Measurements from ENCODE around the gene F10. TPM values are rescaled to one million over a fixed set of nuclear protein-coding genes. Genes with fewer than 3 reads are reported as not detected.
A peak's percentile ranks its signal among the peaks of the same experiment; 100 is the strongest.
"Not testable (repeated sequence)": the region's sequence is repeated elsewhere in the genome, so short reads cannot be mapped to it uniquely, and the experiment has no call there.

F10 gene
- total RNA-seq, 1 experiment from 2014 or later: 0.18 TPM

DNA sequence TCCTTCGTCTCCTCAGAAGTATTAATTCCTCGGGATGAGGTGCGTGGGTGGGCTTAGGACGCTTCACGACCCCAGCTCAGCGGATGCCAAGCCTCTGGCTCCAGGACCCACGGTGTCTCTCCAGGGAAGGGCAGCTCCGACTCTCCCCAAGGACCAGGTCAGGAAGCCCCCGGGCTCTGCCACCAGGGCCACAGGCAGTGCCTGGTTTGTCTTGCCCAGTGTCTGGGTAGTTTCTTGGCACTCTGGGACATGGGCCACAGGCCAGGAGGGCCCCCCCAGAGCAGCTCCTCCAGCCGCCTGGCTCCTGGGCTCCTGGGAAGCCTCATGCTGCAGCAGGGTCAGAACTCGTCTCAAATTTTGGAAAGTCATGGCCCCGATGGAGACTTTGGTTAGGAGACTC lies 38.4 kb downstream of the F10 start:
- no peak for DNase-seq (ENCODE audit: low read depth, low spot score)
- H3K27ac ChIP-seq (ENCODE audit: low read length): no peak overlapping the region
- in situ Hi-C loops (cut with HindIII; ENCODE audit: low pct_unique_long_range_greater_than_20kb, low sequenced_read_pairs) (no loop called here), intact Hi-C loops (cut with micrococcal nuclease; ENCODE audit: unreplicated experiment) (no loop called here)
- H3K27me3 ChIP-seq (ENCODE audit: control insufficient read depth, insufficient read depth, low read length): no peaks in the 10 kb centered on the region
- no peaks in the 10 kb centered on the region for H3K36me3 ChIP-seq (ENCODE audit: control insufficient read depth, insufficient read depth, low read length)
- H3K4me1 ChIP-seq (ENCODE audit: control insufficient read depth, insufficient read depth, low read length): no peaks in the 10 kb centered on the region; the same call in 1 of the 2 replicates
- TF ChIP-seq CTCF (IDR thresholded peaks at IDR 0.05): no peak
- no peak for TF ChIP-seq POLR2AphosphoS5 (IDR thresholded peaks at IDR 0.05; ENCODE audit: low read depth, low read length)
- TF ChIP-seq SIN3A (IDR thresholded peaks at IDR 0.05; ENCODE audit: borderline replicate concordance, insufficient read depth, low read depth, low read length): no peak
- no peak for TF ChIP-seq REST (IDR thresholded peaks at IDR 0.05; ENCODE audit: insufficient read depth in 1 of 2, low read depth in 2 of 2, low read length in 1 of 2)
- no peak for TF ChIP-seq TCF7L2 (IDR thresholded peaks at IDR 0.05; ENCODE audit: low read depth, low read length)
- no peaks in the 10 kb centered on the region for H3K9me3 ChIP-seq (ENCODE audit: control insufficient read depth, insufficient read depth, low read depth, low read length)
- H3K4me3 ChIP-seq (ENCODE audit: low read depth in 2 of 2, low read length in 2 of 2): no peak overlapping the region
- no TSS peak for BruUV-seq (replicated peaks)
- no peak for ATAC-seq
- ChIA-PET POLR2A (no interaction called here), CTCF (no interaction called here)

GRCh38 chr13:113161433-113161832 lies 38.8 kb downstream of the F10 start:
- no peaks in the 10 kb centered on the region for H3K27me3 ChIP-seq (ENCODE audit: control insufficient read depth, insufficient read depth, low read length)
- H3K27ac ChIP-seq (ENCODE audit: low read length): no peak overlapping the region
- no peak overlapping the region for H3K4me3 ChIP-seq (ENCODE audit: low read depth in 2 of 2, low read length in 2 of 2)
- intact Hi-C loops (cut with micrococcal nuclease; ENCODE audit: unreplicated experiment): no loop called here
- CTCF ChIA-PET: no interaction called here
- TF ChIP-seq POLR2AphosphoS5 (IDR thresholded peaks at IDR 0.05; ENCODE audit: low read depth, low read length) (no peak), SIN3A (IDR thresholded peaks at IDR 0.05; ENCODE audit: borderline replicate concordance, insufficient read depth, low read depth, low read length) (no peak), REST (IDR thresholded peaks at IDR 0.05; ENCODE audit: insufficient read depth in 1 of 2, low read depth in 2 of 2, low read length in 1 of 2) (no peak), CTCF (IDR thresholded peaks at IDR 0.05) (no peak), TCF7L2 (IDR thresholded peaks at IDR 0.05; ENCODE audit: low read depth, low read length) (no peak)
- DNase-seq (ENCODE audit: low read depth, low spot score) (no peak), ATAC-seq (0 out of 2 replicates have a peak, but pooled peaks have one; percentile 20)
- no peaks in the 10 kb centered on the region for H3K36me3 ChIP-seq (ENCODE audit: control insufficient read depth, insufficient read depth, low read length)
- POLR2A ChIA-PET: no interaction called here
- no peaks in the 10 kb centered on the region; the same call in 1 of the 2 replicates for H3K4me1 ChIP-seq (ENCODE audit: control insufficient read depth, insufficient read depth, low read length)
- in situ Hi-C loops (cut with HindIII; ENCODE audit: low pct_unique_long_range_greater_than_20kb, low sequenced_read_pairs): no loop called here
- BruUV-seq (replicated peaks): no TSS peak
- no peaks in the 10 kb centered on the region for H3K9me3 ChIP-seq (ENCODE audit: control insufficient read depth, insufficient read depth, low read depth, low read length)

DNA sequence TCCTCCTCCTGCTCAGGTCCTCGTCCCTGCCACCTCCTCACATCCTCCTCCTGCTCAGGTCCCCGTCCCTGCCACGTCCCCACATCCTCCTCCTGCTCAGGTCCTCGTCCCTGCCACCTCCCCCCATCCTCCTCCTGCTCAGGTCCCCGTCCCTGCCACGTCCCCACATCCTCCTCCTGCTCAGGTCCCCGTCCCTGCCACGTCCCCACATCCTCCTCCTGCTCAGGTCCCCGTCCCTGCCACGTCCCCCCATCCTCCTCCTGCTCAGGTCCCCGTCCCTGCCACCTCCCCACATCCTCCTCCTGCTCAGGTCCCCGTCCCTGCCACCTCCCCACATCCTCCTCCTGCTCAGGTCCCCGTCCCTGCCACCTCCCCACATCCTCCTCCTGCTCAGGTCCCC lies 39.4 kb downstream of the F10 start:
- ATAC-seq; CTCF ChIA-PET; in situ Hi-C loops (cut with HindIII; ENCODE audit: low pct_unique_long_range_greater_than_20kb, low sequenced_read_pairs); DNase-seq (ENCODE audit: low read depth, low spot score); POLR2A ChIA-PET; H3K4me3 ChIP-seq (ENCODE audit: low read depth in 2 of 2, low read length in 2 of 2); H3K27me3 ChIP-seq (ENCODE audit: control insufficient read depth, insufficient read depth, low read length); H3K4me1 ChIP-seq (ENCODE audit: control insufficient read depth, insufficient read depth, low read length); H3K9me3 ChIP-seq (ENCODE audit: control insufficient read depth, insufficient read depth, low read depth, low read length); H3K36me3 ChIP-seq (ENCODE audit: control insufficient read depth, insufficient read depth, low read length); BruUV-seq (replicated peaks); intact Hi-C loops (cut with micrococcal nuclease; ENCODE audit: unreplicated experiment); H3K27ac ChIP-seq (ENCODE audit: low read length): not testable (repeated sequence)

All from Panc1 (cell line).